Neural cell (in vitro differentiated cells): Measurements from ENCODE around the gene NRP1. TPM values are rescaled to one million over a fixed set of nuclear protein-coding genes. Genes with fewer than 3 reads are reported as not detected.

ENCODE experiments used
- H2AFZ ChIP-seq: fragments of 200-600, 300-800 bp; sonication (generic), shearing (Covaris generic); 2 replicates; pipeline ENCODE4 v1.6.0; 2014; ENCODE audit warnings: low read depth, mild to moderate bottlenecking, antibody characterized with exemption, low read length, moderate library complexity
- H3F3A ChIP-seq: fragments of 200-600 bp; shearing (Covaris generic); 2 replicates; pipeline ENCODE4 v1.6.1; 2016; ENCODE audit warnings: mild to moderate bottlenecking, moderate library complexity, mixed read lengths, antibody characterized with exemption, low read length; ENCODE audit not compliant: insufficient read depth, poor library complexity, severe bottlenecking
- H3K27ac ChIP-seq: fragments of 200-600, 300-800 bp; sonication (generic), shearing (Covaris generic); 2 replicates; pipeline ENCODE4 v1.5.1; 2014; ENCODE audit warnings: mild to moderate bottlenecking, low read length, moderate library complexity
- H3K27me3 ChIP-seq: fragments of 300-800, 200-600 bp; sonication (generic), shearing (Covaris generic); 2 replicates; pipeline ENCODE4 v1.6.0; 2014; ENCODE audit warnings: mild to moderate bottlenecking, low read depth, low read length, moderate library complexity; ENCODE audit not compliant: insufficient read depth
- H3K36me3 ChIP-seq: fragments of 300-800, 200-600 bp; sonication (generic), shearing (Covaris generic); 2 replicates; pipeline ENCODE4 v1.5.1; 2014; ENCODE audit warnings: mild to moderate bottlenecking, antibody characterized with exemption, low read length, moderate library complexity; ENCODE audit not compliant: insufficient read depth
- H3K4me2 ChIP-seq: fragments of 300-800, 200-600 bp; sonication (generic), shearing (Covaris generic); 2 replicates; pipeline ENCODE4 v1.6.0; 2014; ENCODE audit warnings: mild to moderate bottlenecking, low read length
- H3K4me3 ChIP-seq: fragments of 300-800, 200-600 bp; sonication (generic), shearing (Covaris generic); 2 replicates; pipeline ENCODE4 v1.5.1; 2014; ENCODE audit warnings: mild to moderate bottlenecking, low read length, moderate library complexity
- H3K79me2 ChIP-seq: fragments of 200-600 bp; shearing (Covaris generic); replicated peaks from 2 replicates; pipeline ENCODE4 v1.6.0; 2014; ENCODE audit warnings: mild to moderate bottlenecking, low read length, moderate library complexity; ENCODE audit not compliant: insufficient read depth
- H3K9ac ChIP-seq: fragments of 300-800, 200-600 bp; sonication (generic), shearing (Covaris generic); 2 replicates; pipeline ENCODE4 v1.6.1; 2016; ENCODE audit warnings: mild to moderate bottlenecking, low read length, mixed read lengths
- H3K9me2 ChIP-seq: fragments of 200-600 bp; shearing (Covaris generic); 2 replicates; pipeline ENCODE4 v1.6.1; 2016; ENCODE audit warnings: mild to moderate bottlenecking, low read length, mixed read lengths; ENCODE audit not compliant: insufficient read depth
- H3K9me3 ChIP-seq: fragments of 200-600, 300-800 bp; sonication (generic), shearing (Covaris generic); 2 replicates; pipeline ENCODE4 v1.6.1; 2016; ENCODE audit warnings: mild to moderate bottlenecking, mixed run types, low read length, moderate library complexity, mixed read lengths
- H4K20me1 ChIP-seq: fragments of 200-600 bp; shearing (Covaris generic); 2 replicates; pipeline ENCODE4 v1.6.1; 2016; ENCODE audit warnings: mild to moderate bottlenecking, mixed run types; ENCODE audit not compliant: insufficient read depth
- CTCF ChIP-seq: fragments of 450-650 bp; IDR thresholded peaks from 2 replicates; pipeline ENCODE4 v1.5.1; 2014; ENCODE audit warnings: antibody characterized with exemption, mild to moderate bottlenecking, moderate library complexity; ENCODE audit not compliant: poor library complexity, severe bottlenecking
- EP300 ChIP-seq: fragments of 450-650 bp; conservative IDR thresholded peaks from 2 replicates; pipeline ENCODE4 v1.6.1; 2014; ENCODE audit warnings: antibody characterized with exemption, mild to moderate bottlenecking, moderate library complexity; ENCODE audit not compliant: poor library complexity, severe bottlenecking
- EZH2 ChIP-seq: fragments of 200-600, 300-800 bp; shearing (Covaris generic), sonication (generic); IDR thresholded peaks from 2 replicates; pipeline ENCODE4 v1.6.1; 2014; ENCODE audit warnings: antibody characterized with exemption, low read length, borderline replicate concordance, mild to moderate bottlenecking; ENCODE audit not compliant: insufficient read depth, poor library complexity, severe bottlenecking
- MXI1 ChIP-seq: fragments of 450-650 bp; conservative IDR thresholded peaks from 2 replicates; pipeline ENCODE4 v1.6.1; 2014; ENCODE audit warnings: antibody characterized with exemption, mild to moderate bottlenecking; ENCODE audit not compliant: poor library complexity, severe bottlenecking
- POLR2AphosphoS5 ChIP-seq: IDR thresholded peaks from 2 replicates; pipeline ENCODE4 v1.6.1; 2012
- RAD21 ChIP-seq: fragments of 450-650 bp; conservative IDR thresholded peaks from 2 replicates; pipeline ENCODE4 v1.6.1; 2014; ENCODE audit warnings: antibody characterized with exemption, mild to moderate bottlenecking, moderate library complexity
- SMC3 ChIP-seq: fragments of 450-650 bp; conservative IDR thresholded peaks from 2 replicates; pipeline ENCODE4 v1.6.1; 2014; ENCODE audit warnings: antibody characterized with exemption, mild to moderate bottlenecking, moderate library complexity; ENCODE audit not compliant: poor library complexity
- TAF1 ChIP-seq: IDR thresholded peaks from 2 replicates; pipeline ENCODE4 v1.6.1; 2012; ENCODE audit warnings: low read depth
- polyA plus RNA-seq: library from polyadenylated mRNA; depleted of rRNA; stranded (reverse); fragments of >200 nt; gene quantifications from 2 replicates; pipeline ENCODE4 v1.2.3, GENCODE V29; 2014
- TF ChIP-seq, protein P1 (sequence below): IDR thresholded peaks from 2 replicates; pipeline ENCODE4 v1.6.1; 2012; ENCODE audit warnings: borderline replicate concordance

NRP1 gene
- polyA plus RNA-seq, 1 donor from 2014 or later = 23.2 TPM

- Histone ChIP-seq H3F3A (no peaks in the 10 kb centered on the region), H3K4me2 (no peak overlapping the region), H3K27me3 (no peaks in the 10 kb centered on the region), H3K79me2 (no peaks in the 10 kb centered on the region), H4K20me1 (no peaks in the 10 kb centered on the region), H3K36me3 (no peaks in the 10 kb centered on the region), H3K9me2 (no peaks in the 10 kb centered on the region), H2AFZ (no peak overlapping the region), H3K27ac (no peak overlapping the region), H3K9me3 (no peaks in the 10 kb centered on the region), H3K4me3 (no peak overlapping the region), H3K9ac (no peak overlapping the region)
- no peak for TF ChIP-seq RAD21
- no peak for TF ChIP-seq CTCF
- TF ChIP-seq TAF1 = no peak
- TF ChIP-seq EP300 = no peak
- TF ChIP-seq, protein P1, sequence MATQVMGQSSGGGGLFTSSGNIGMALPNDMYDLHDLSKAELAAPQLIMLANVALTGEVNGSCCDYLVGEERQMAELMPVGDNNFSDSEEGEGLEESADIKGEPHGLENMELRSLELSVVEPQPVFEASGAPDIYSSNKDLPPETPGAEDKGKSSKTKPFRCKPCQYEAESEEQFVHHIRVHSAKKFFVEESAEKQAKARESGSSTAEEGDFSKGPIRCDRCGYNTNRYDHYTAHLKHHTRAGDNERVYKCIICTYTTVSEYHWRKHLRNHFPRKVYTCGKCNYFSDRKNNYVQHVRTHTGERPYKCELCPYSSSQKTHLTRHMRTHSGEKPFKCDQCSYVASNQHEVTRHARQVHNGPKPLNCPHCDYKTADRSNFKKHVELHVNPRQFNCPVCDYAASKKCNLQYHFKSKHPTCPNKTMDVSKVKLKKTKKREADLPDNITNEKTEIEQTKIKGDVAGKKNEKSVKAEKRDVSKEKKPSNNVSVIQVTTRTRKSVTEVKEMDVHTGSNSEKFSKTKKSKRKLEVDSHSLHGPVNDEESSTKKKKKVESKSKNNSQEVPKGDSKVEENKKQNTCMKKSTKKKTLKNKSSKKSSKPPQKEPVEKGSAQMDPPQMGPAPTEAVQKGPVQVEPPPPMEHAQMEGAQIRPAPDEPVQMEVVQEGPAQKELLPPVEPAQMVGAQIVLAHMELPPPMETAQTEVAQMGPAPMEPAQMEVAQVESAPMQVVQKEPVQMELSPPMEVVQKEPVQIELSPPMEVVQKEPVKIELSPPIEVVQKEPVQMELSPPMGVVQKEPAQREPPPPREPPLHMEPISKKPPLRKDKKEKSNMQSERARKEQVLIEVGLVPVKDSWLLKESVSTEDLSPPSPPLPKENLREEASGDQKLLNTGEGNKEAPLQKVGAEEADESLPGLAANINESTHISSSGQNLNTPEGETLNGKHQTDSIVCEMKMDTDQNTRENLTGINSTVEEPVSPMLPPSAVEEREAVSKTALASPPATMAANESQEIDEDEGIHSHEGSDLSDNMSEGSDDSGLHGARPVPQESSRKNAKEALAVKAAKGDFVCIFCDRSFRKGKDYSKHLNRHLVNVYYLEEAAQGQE = no peak
- TF ChIP-seq SMC3 = no peak
- TF ChIP-seq MXI1 = no peak
- TF ChIP-seq EZH2 = no peak
- TF ChIP-seq POLR2AphosphoS5 = no peak
These were observed 12.7 kb upstream of the NRP1 start for GRCh38 chr10:33347211-33347610.

DNA sequence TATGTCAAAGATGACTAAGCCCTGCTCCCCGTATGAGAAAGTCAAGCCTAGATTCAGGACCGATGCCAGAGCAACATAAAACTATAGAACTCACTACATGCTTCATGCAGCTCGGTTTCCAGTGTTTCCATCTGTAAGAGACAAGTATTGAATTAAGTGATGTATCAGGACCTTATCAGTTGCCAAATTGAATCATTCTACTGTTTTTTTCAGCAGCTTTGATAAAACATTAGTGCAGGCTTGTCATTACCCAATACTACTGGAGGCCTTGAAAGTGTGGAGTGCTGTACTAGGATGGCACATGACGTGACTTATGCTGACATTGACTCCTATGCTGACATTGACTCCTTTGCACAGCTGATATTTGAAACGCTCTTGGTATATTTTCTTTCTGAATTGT, 10.8 kb upstream of the NRP1 start:
- Histone ChIP-seq H3K9me3 (no peaks in the 10 kb centered on the region), H2AFZ (no peak overlapping the region), H3K9me2 (no peaks in the 10 kb centered on the region), H4K20me1 (no peaks in the 10 kb centered on the region), H3K27me3 (no peaks in the 10 kb centered on the region), H3K36me3 (no peaks in the 10 kb centered on the region), H3K4me2 (no peak overlapping the region), H3K9ac (no peak overlapping the region), H3K79me2 (no peaks in the 10 kb centered on the region), H3K4me3 (no peak overlapping the region), H3F3A (no peaks in the 10 kb centered on the region), H3K27ac (no peak overlapping the region)
- TF ChIP-seq RAD21 (no peak), TAF1 (no peak), SMC3 (no peak)

GRCh38 chr10:33344676-33345075, 10.2 kb upstream of the NRP1 start:
- Histone ChIP-seq H3K9me2 (no peaks in the 10 kb centered on the region), H3K36me3 (no peaks in the 10 kb centered on the region), H3K9me3 (no peaks in the 10 kb centered on the region), H3K4me3 (no peak overlapping the region), H2AFZ (no peak overlapping the region), H4K20me1 (no peaks in the 10 kb centered on the region), H3F3A (no peaks in the 10 kb centered on the region), H3K79me2 (no peaks in the 10 kb centered on the region), H3K9ac (no peak overlapping the region), H3K4me2 (no peak overlapping the region), H3K27me3 (no peaks in the 10 kb centered on the region), H3K27ac (no peak overlapping the region)
- TF ChIP-seq, protein P1 = no peak
- TF ChIP-seq TAF1 = no peak
- no peak for TF ChIP-seq EZH2
- no peak for TF ChIP-seq EP300
- no peak for TF ChIP-seq RAD21
- no peak for TF ChIP-seq SMC3
- TF ChIP-seq CTCF = no peak
- no peak for TF ChIP-seq POLR2AphosphoS5
- TF ChIP-seq MXI1 = no peak
